Measurements from ENCODE around the gene DDX47. TPM values are rescaled to one million over a fixed set of nuclear protein-coding genes. Genes with fewer than 3 reads are reported as not detected.
A peak's percentile ranks its signal among the peaks of the same experiment; 100 is the strongest.

DDX47 gene
- total RNA-seq, 1 experiment from 2014 or later = 121 TPM

GRCh38 chr12:12786706-12787601, 26.2 kb upstream of the DDX47 start:
- Histone ChIP-seq H3K36me3 (ENCODE audit: control insufficient read depth, insufficient read depth, low read length) (no peaks in the 10 kb centered on the region), H3K4me1 (peaks cover 48% of the 10 kb centered on the region), H3K4me3 (ENCODE audit: low read depth, low read length) (peak overlapping the region; percentile 65), H3K27me3 (replicated peaks; ENCODE audit: control insufficient read depth, insufficient read depth, low read length) (no peaks in the 10 kb centered on the region), H3K9me3 (no peaks in the 10 kb centered on the region)
- H3K9me3 Mint-ChIP-seq (ENCODE audit: unreplicated experiment) = peaks cover 8% of the 10 kb centered on the region
- H3K4me1 Mint-ChIP-seq (ENCODE audit: low read depth, unreplicated experiment) = peaks cover 23% of the 10 kb centered on the region
- intact Hi-C loops (cut with micrococcal nuclease; ENCODE audit: unreplicated experiment) = loop anchor here (5.0 kb wide), 1 partner anchor 425 kb away; no protein-coding TSS in a partner anchor
- no TSS peak for BruUV-seq (replicated peaks)
- peak overlapping the region; percentile 95 for H3K27ac Mint-ChIP-seq (ENCODE audit: unreplicated experiment)
- peaks cover 5% of the 10 kb centered on the region for H3K36me3 Mint-ChIP-seq (ENCODE audit: insufficient read depth, unreplicated experiment)
- CTCF ChIA-PET = interaction anchor here (0.5 to 2.2 kb wide), 12 partner anchors 20 to 469 kb away, joined by 3 to 13 read pairs (median 6); partner anchors contain the start of gene GPRC5A
- POLR2A ChIA-PET = interaction anchor here (0.5 to 2.0 kb wide), 35 partner anchors 10 to 1852 kb away, joined by 3 to 12 read pairs (median 5); partner anchors contain the start of genes BORCS5, DDX47 and GPRC5A
- H3K4me3 Mint-ChIP-seq (ENCODE audit: unreplicated experiment) = peak overlapping the region; percentile 88
- peak in 1 of 2 experiments; percentile 26 for TF ChIP-seq CTCF (IDR thresholded peaks at IDR 0.05; ENCODE audit: insufficient read depth in 1 of 2, low read depth in 1 of 2, low read length in 1 of 2, severe bottlenecking in 1 of 2, unreplicated experiment in 1 of 2)
- H3K27me3 Mint-ChIP-seq (ENCODE audit: insufficient read depth, unreplicated experiment) = no peaks in the 10 kb centered on the region
- DNase-seq = peak; percentile 89 to 94

GRCh38 chr12:12788131-12788530, 25.0 kb upstream of the DDX47 start:
- H3K9me3 ChIP-seq = no peaks in the 10 kb centered on the region
- CTCF ChIA-PET = interaction anchor here (0.6 to 2.2 kb wide), 4 partner anchors 24 to 191 kb away, joined by 4 to 13 read pairs (median 6); no protein-coding TSS in a partner anchor
- Mint-ChIP-seq H3K4me3 (ENCODE audit: unreplicated experiment) (peak overlapping the region; percentile 88), H3K27ac (ENCODE audit: unreplicated experiment) (peak overlapping the region; percentile 95), H3K4me1 (ENCODE audit: low read depth, unreplicated experiment) (peaks cover 28% of the 10 kb centered on the region), H3K27me3 (ENCODE audit: insufficient read depth, unreplicated experiment) (no peaks in the 10 kb centered on the region), H3K9me3 (ENCODE audit: unreplicated experiment) (no peaks in the 10 kb centered on the region), H3K36me3 (ENCODE audit: insufficient read depth, unreplicated experiment) (no peaks in the 10 kb centered on the region)
- DNase-seq = no peak
- H3K27me3 ChIP-seq (replicated peaks; ENCODE audit: control insufficient read depth, insufficient read depth, low read length) = no peaks in the 10 kb centered on the region
- no peak overlapping the region for H3K4me3 ChIP-seq (ENCODE audit: low read depth, low read length)
- intact Hi-C loops (cut with micrococcal nuclease; ENCODE audit: unreplicated experiment) = loop anchor here (1.0 to 5.0 kb wide), 7 partner anchors 25 to 424 kb away; partner anchors contain the start of genes DDX47 and GPRC5A
- no peaks in the 10 kb centered on the region for H3K36me3 ChIP-seq (ENCODE audit: control insufficient read depth, insufficient read depth, low read length)
- POLR2A ChIA-PET = interaction anchor here (1.7 kb wide), 1 partner anchor 84 kb away, joined by 6 read pairs; no protein-coding TSS in a partner anchor
- no peak for TF ChIP-seq CTCF (IDR thresholded peaks at IDR 0.05; ENCODE audit: insufficient read depth in 1 of 2, low read depth in 1 of 2, low read length in 1 of 2, severe bottlenecking in 1 of 2, unreplicated experiment in 1 of 2)
- peaks cover 52% of the 10 kb centered on the region for H3K4me1 ChIP-seq
- BruUV-seq (replicated peaks) = no TSS peak

DNA sequence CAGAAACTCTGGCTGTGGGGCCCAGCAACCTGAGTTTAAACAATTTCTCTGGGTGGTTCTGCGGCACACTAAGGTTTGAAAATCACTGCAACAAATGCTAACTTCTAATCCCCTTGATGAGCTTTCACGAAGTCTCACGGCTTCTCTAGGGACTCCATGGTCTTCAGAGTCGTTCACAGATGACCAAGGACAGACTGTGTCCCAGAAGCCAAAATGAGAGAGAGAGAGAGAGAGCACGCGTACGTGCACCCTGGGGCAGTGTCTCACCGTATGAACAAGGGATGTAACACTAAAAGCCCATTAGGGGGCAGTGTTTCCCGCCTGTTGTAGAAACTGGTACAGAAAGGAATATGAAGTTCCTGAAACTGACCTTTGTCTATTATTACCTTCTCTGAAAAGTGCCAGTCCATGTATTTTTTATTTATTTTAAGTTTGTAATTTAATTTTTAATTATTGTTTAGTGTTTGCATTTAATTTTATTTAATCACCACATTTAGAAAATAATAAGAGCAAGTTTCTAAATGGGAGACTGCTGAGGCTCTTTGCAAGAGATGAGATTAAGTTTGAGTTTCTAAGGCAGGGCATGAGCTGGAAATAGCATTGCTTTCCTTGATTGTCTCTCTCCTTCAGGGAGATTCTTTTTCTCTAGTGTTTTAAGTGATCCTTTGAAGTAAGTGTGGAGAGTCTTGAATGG, 24.3 kb upstream of the DDX47 start:
- peak overlapping the region; percentile 20 for H3K4me3 Mint-ChIP-seq (ENCODE audit: unreplicated experiment)
- H3K27me3 Mint-ChIP-seq (ENCODE audit: insufficient read depth, unreplicated experiment) = no peaks in the 10 kb centered on the region
- H3K4me1 Mint-ChIP-seq (ENCODE audit: low read depth, unreplicated experiment) = peaks cover 28% of the 10 kb centered on the region
- Histone ChIP-seq H3K4me3 (ENCODE audit: low read depth, low read length) (no peak overlapping the region), H3K9me3 (no peaks in the 10 kb centered on the region), H3K4me1 (peaks cover 52% of the 10 kb centered on the region), H3K36me3 (ENCODE audit: control insufficient read depth, insufficient read depth, low read length) (no peaks in the 10 kb centered on the region), H3K27me3 (replicated peaks; ENCODE audit: control insufficient read depth, insufficient read depth, low read length) (no peaks in the 10 kb centered on the region)
- POLR2A ChIA-PET = interaction anchor here (0.6 kb wide), 1 partner anchor 1862 kb away, joined by 3 read pairs; no protein-coding TSS in a partner anchor
- CTCF ChIA-PET = interaction anchor here (0.6 to 2.2 kb wide), 6 partner anchors 23 to 187 kb away, joined by 3 to 6 read pairs (median 4); partner anchors contain the start of gene GPRC5A
- peak; percentile 83 for DNase-seq
- intact Hi-C loops (cut with micrococcal nuclease; ENCODE audit: unreplicated experiment) = loop anchor here (1.0 to 5.0 kb wide), 7 partner anchors 24 to 423 kb away; partner anchors contain the start of genes DDX47 and GPRC5A
- TF ChIP-seq CTCF (IDR thresholded peaks at IDR 0.05; ENCODE audit: insufficient read depth in 1 of 2, low read depth in 1 of 2, low read length in 1 of 2, severe bottlenecking in 1 of 2, unreplicated experiment in 1 of 2) = peak; percentile 85 to 96
- H3K9me3 Mint-ChIP-seq (ENCODE audit: unreplicated experiment) = no peaks in the 10 kb centered on the region
- peak overlapping the region; percentile 95 for H3K27ac Mint-ChIP-seq (ENCODE audit: unreplicated experiment)
- no peaks in the 10 kb centered on the region for H3K36me3 Mint-ChIP-seq (ENCODE audit: insufficient read depth, unreplicated experiment)
- no TSS peak for BruUV-seq (replicated peaks)

Measured in Caco-2 (cell line).